CD4-positive, CD25-positive, alpha-beta regulatory T cell (primary cell): ENCODE measurements around the gene SBNO2. TPM values are rescaled to one million over a fixed set of nuclear protein-coding genes. Genes with fewer than 3 reads are reported as not detected.
A peak's percentile ranks its signal among the peaks of the same experiment; 100 is the strongest.

Source experiments
- ATAC-seq, 2 donors: fragments of 150-1000 bp; cut with Tn5 transposase; one replicate each; pipeline ENCODE4 v1.10.0; 2021; ENCODE audit warnings: low read depth in 2 of 2, moderate number of reproducible peaks in 2 of 2, moderate library complexity in 1 of 2
- DNase-seq, 3 donors: peaks; one replicate each; pipeline versions ENCODE4 v3.0.0 to v3.0.0-alpha.2; 2012 to 2022; ENCODE audit warnings: mixed read lengths in 1 of 3
- H3K27ac ChIP-seq: one replicate; pipeline ENCODE4 v1.7.0; 2013; ENCODE audit warnings: mild to moderate bottlenecking, low read length; ENCODE audit not compliant: insufficient read depth, poor library complexity, severe bottlenecking
- H3K27me3 ChIP-seq: one replicate; pipeline ENCODE4 v1.7.0; 2013; ENCODE audit warnings: low read length; ENCODE audit not compliant: control insufficient read depth, insufficient read depth
- H3K36me3 ChIP-seq: one replicate; pipeline ENCODE4 v1.7.0; 2013; ENCODE audit warnings: mild to moderate bottlenecking, low read length, moderate library complexity; ENCODE audit not compliant: control insufficient read depth, insufficient read depth
- H3K4me1 ChIP-seq: 2 replicates; pipeline ENCODE4 v1.7.0; 2013; ENCODE audit warnings: mild to moderate bottlenecking, low read length; ENCODE audit not compliant: insufficient read depth, control insufficient read depth, poor library complexity, severe bottlenecking
- H3K4me3 ChIP-seq: one replicate; pipeline ENCODE4 v1.7.0; 2013; ENCODE audit warnings: low read depth, mild to moderate bottlenecking, low read length, moderate library complexity
- H3K9me3 ChIP-seq, 2 experiments: 1 replicate in 1 of 2; 2 replicates in 1 of 2; pipeline ENCODE4 v1.7.0; 2013; ENCODE audit warnings: low read length in 2 of 2, mild to moderate bottlenecking in 1 of 2, moderate library complexity in 1 of 2; ENCODE audit not compliant: control insufficient read depth in 2 of 2
- H3K27ac Mint-ChIP-seq, 3 donors: one replicate each; pipeline ENCODE4 v1.8.0; 2020 to 2022; ENCODE audit warnings: mild to moderate bottlenecking in 3 of 3, mixed read lengths in 3 of 3, moderate library complexity in 2 of 3
- H3K27me3 Mint-ChIP-seq: one replicate; pipeline ENCODE4 v1.8.0; 2022; ENCODE audit warnings: mild to moderate bottlenecking, mixed read lengths
- H3K36me3 Mint-ChIP-seq: one replicate; pipeline ENCODE4 v1.8.0; 2020; ENCODE audit warnings: mixed read lengths
- H3K4me1 Mint-ChIP-seq, 4 donors: one replicate each; pipeline ENCODE4 v1.8.0; 2020 to 2022; ENCODE audit warnings: mixed read lengths in 4 of 4, mild to moderate bottlenecking in 1 of 4
- H3K4me3 Mint-ChIP-seq, 4 donors: one replicate each; pipeline ENCODE4 v1.8.0; 2020 to 2022; ENCODE audit warnings: mild to moderate bottlenecking in 4 of 4, mixed read lengths in 4 of 4, moderate library complexity in 3 of 4
- H3K9me3 Mint-ChIP-seq, 7 donors: one replicate each; pipeline ENCODE4 v1.8.0; 2020 to 2022; ENCODE audit warnings: mixed read lengths in 7 of 7, mild to moderate bottlenecking in 3 of 7, moderate library complexity in 2 of 7
- polyA plus RNA-seq, 4 donors: library from polyadenylated mRNA; unstranded; fragments of 300-500 nt; fragmentation: Illumina TruSeq; gene quantifications; one replicate each; pipeline ENCODE4 v1.2.3, GENCODE V29; 2021
- total RNA-seq: library from RNA; stranded (reverse); gene quantifications from one replicate; pipeline ENCODE4 v1.2.3, GENCODE V29; 2022

SBNO2 gene
- total and polyA plus RNA-seq, 5 donors from 2014 or later: 2.0 to 139 (median 2.7) TPM

DNA sequence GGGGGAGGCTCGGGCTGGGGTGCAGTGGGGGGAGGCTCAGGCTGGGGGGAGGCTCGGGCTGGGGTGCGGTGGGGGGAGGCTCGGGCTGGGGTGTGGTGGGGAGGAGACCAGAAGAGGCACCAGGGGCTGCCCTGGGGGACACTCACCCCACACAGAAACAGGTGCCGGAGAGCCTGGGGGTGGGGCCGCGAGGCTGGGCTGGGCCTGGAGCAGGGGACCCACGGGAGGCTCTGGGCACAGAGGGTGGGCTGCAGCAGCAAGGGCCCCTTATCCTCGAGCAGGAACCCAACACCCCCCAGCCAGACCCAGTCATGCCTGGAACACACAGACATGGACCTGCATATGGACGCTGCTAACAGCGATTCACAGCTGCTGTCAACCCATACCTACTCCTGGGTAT lies 35.9 kb downstream of the SBNO2 start:
- Histone ChIP-seq H3K9me3 (no peaks in the 10 kb centered on the region), H3K4me3 (no peak overlapping the region), H3K27ac (no peak overlapping the region), H3K27me3 (no peaks in the 10 kb centered on the region), H3K4me1 (peaks cover 21% of the 10 kb centered on the region), H3K36me3 (peaks cover 5% of the 10 kb centered on the region)
- no peaks in the 10 kb centered on the region for H3K27me3 Mint-ChIP-seq
- H3K4me3 Mint-ChIP-seq: no peak overlapping the region
- peaks cover 0 to 4% (median 0%) of the 10 kb centered on the region in 7 donors for H3K9me3 Mint-ChIP-seq
- no peak for ATAC-seq
- H3K4me1 Mint-ChIP-seq: peaks cover 0 to 34% (median 15%) of the 10 kb centered on the region in 4 donors
- peak overlapping the region in 1 of 3 donors; percentile 9 for H3K27ac Mint-ChIP-seq
- DNase-seq: no peak
- peaks cover 14% of the 10 kb centered on the region for H3K36me3 Mint-ChIP-seq

- peaks cover 0 to 34% (median 14%) of the 10 kb centered on the region in 4 donors for H3K4me1 Mint-ChIP-seq
- H3K27me3 Mint-ChIP-seq: no peaks in the 10 kb centered on the region
- Histone ChIP-seq H3K27ac (no peak overlapping the region), H3K36me3 (no peaks in the 10 kb centered on the region), H3K27me3 (no peaks in the 10 kb centered on the region), H3K9me3 (no peaks in the 10 kb centered on the region), H3K4me3 (no peak overlapping the region), H3K4me1 (peaks cover 31% of the 10 kb centered on the region)
- peak overlapping the region; percentile 54 to 93 (median 93) for H3K27ac Mint-ChIP-seq
- DNase-seq: no peak
- peaks cover 0 to 4% (median 0%) of the 10 kb centered on the region in 7 donors for H3K9me3 Mint-ChIP-seq
- peak overlapping the region in 1 of 4 donors; percentile 46 for H3K4me3 Mint-ChIP-seq
- no peak for ATAC-seq
- peaks cover 6% of the 10 kb centered on the region for H3K36me3 Mint-ChIP-seq
Observed at GRCh38 chr19:1136621-1137317, 37.3 kb downstream of the SBNO2 start.

DNA sequence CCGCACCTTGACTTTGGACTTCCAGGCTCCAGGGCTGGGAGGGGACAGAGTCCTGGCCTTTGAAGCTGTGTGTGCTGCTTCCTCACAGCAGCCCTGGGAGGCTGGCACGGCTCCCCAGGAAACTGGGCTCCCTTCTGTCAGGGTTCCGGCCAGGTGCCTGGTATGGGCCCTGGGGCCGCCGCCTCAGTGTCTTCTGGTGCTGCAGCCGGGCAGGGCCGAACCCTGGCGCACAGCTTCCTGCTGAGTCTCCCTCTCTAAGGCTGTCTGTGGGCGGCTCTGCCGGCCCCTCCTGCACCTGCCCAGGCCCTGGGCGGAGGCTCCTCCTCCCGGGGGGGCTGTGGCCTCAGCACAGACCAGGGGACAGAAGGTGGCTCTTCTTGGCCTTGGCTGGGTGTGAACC lies 37.9 kb downstream of the SBNO2 start:
- Mint-ChIP-seq H3K9me3 (peaks cover 0 to 4% (median 0%) of the 10 kb centered on the region in 7 donors), H3K4me3 (no peak overlapping the region), H3K36me3 (peaks cover 5% of the 10 kb centered on the region), H3K27ac (peak overlapping the region in 2 of 3 donors; percentile 93), H3K4me1 (peaks cover 0 to 34% (median 14%) of the 10 kb centered on the region in 4 donors), H3K27me3 (no peaks in the 10 kb centered on the region)
- H3K4me1 ChIP-seq: peaks cover 34% of the 10 kb centered on the region
- no peak overlapping the region for H3K4me3 ChIP-seq
- no peaks in the 10 kb centered on the region for H3K27me3 ChIP-seq
- ATAC-seq (no peak), DNase-seq (peak in 1 of 3 donors; percentile 22)
- no peak overlapping the region for H3K27ac ChIP-seq
- H3K9me3 ChIP-seq: no peaks in the 10 kb centered on the region
- H3K36me3 ChIP-seq: no peaks in the 10 kb centered on the region

GRCh38 chr19:1135454-1135853 lies 38.6 kb downstream of the SBNO2 start:
- Histone ChIP-seq H3K9me3 (no peaks in the 10 kb centered on the region), H3K4me1 (peaks cover 41% of the 10 kb centered on the region), H3K27me3 (no peaks in the 10 kb centered on the region), H3K36me3 (no peaks in the 10 kb centered on the region), H3K27ac (no peak overlapping the region), H3K4me3 (no peak overlapping the region)
- Mint-ChIP-seq H3K4me1 (peaks cover 0 to 39% (median 16%) of the 10 kb centered on the region in 4 donors), H3K4me3 (no peak overlapping the region), H3K9me3 (peaks cover 0 to 4% (median 0%) of the 10 kb centered on the region in 7 donors), H3K36me3 (peaks cover 5% of the 10 kb centered on the region), H3K27me3 (no peaks in the 10 kb centered on the region), H3K27ac (peak overlapping the region in 2 of 3 donors; percentile 69 to 85)
- no peak for DNase-seq
- no peak for ATAC-seq

DNA sequence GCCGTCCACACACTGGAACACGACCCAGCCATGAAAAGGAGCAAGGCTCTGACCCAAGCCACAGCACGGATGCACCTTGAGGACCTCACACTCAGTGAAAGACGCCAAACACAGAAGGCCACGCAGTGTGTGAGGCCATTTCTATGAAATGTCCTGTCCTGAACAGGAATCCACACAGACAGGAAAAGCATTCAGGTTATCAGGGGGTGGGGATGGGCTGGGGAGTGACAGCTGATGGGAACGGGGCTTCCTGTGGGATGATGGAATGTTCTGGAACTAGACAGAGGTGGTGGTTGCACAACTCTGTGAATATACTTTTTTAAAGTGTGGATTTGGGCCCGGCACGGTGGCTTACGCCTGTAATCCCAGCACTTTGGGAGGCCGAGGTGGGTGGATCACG lies 39.6 kb downstream of the SBNO2 start:
- H3K36me3 Mint-ChIP-seq: no peaks in the 10 kb centered on the region
- Histone ChIP-seq H3K27me3 (no peaks in the 10 kb centered on the region), H3K4me3 (no peak overlapping the region), H3K4me1 (peaks cover 51% of the 10 kb centered on the region), H3K9me3 (no peaks in the 10 kb centered on the region), H3K36me3 (no peaks in the 10 kb centered on the region), H3K27ac (no peak overlapping the region)
- H3K27me3 Mint-ChIP-seq: no peaks in the 10 kb centered on the region
- peaks cover 0 to 48% (median 16%) of the 10 kb centered on the region in 4 donors for H3K4me1 Mint-ChIP-seq
- no peaks in the 10 kb centered on the region for H3K9me3 Mint-ChIP-seq
- H3K27ac Mint-ChIP-seq: peak overlapping the region in 1 of 3 donors; percentile 98
- ATAC-seq (no peak), DNase-seq (no peak)
- H3K4me3 Mint-ChIP-seq: no peak overlapping the region

DNA sequence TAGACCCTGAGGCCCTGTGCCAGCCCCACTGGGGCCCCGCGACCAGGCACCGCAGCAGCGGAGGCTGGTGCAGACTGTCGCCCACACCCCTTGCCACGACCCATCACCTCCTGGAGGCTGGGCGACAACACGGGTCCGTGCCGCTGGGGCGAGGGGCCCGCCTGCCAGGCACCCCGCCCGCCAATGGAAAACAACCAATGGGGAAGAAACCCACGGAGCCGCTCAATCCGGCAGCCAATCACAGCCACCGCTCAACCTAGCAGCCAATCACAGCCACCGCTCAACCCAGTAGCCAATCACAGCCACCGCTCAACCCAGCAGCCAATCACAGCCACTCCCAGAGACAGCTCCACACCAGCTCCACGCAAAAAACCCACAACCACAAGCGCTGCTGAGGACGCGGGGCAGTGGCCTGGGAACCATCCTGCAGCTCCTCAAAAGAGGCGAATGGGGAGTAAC lies 40.6 kb downstream of the SBNO2 start:
- H3K36me3 Mint-ChIP-seq: no peaks in the 10 kb centered on the region
- no peaks in the 10 kb centered on the region for H3K9me3 Mint-ChIP-seq
- H3K27me3 Mint-ChIP-seq: no peaks in the 10 kb centered on the region
- H3K9me3 ChIP-seq: no peaks in the 10 kb centered on the region
- H3K4me3 ChIP-seq: no peak overlapping the region
- H3K27ac Mint-ChIP-seq: peak overlapping the region; percentile 71 to 98 (median 93)
- DNase-seq (peak; percentile 49 to 81 (median 80)), ATAC-seq (peak; percentile 26 to 29)
- no peaks in the 10 kb centered on the region for H3K27me3 ChIP-seq
- H3K4me1 ChIP-seq: peaks cover 55% of the 10 kb centered on the region
- H3K4me3 Mint-ChIP-seq: peak overlapping the region; percentile 73 to 87 (median 80)
- peaks cover 0 to 51% (median 13%) of the 10 kb centered on the region in 4 donors for H3K4me1 Mint-ChIP-seq
- no peaks in the 10 kb centered on the region for H3K36me3 ChIP-seq
- H3K27ac ChIP-seq: peak overlapping the region; percentile 92

DNA sequence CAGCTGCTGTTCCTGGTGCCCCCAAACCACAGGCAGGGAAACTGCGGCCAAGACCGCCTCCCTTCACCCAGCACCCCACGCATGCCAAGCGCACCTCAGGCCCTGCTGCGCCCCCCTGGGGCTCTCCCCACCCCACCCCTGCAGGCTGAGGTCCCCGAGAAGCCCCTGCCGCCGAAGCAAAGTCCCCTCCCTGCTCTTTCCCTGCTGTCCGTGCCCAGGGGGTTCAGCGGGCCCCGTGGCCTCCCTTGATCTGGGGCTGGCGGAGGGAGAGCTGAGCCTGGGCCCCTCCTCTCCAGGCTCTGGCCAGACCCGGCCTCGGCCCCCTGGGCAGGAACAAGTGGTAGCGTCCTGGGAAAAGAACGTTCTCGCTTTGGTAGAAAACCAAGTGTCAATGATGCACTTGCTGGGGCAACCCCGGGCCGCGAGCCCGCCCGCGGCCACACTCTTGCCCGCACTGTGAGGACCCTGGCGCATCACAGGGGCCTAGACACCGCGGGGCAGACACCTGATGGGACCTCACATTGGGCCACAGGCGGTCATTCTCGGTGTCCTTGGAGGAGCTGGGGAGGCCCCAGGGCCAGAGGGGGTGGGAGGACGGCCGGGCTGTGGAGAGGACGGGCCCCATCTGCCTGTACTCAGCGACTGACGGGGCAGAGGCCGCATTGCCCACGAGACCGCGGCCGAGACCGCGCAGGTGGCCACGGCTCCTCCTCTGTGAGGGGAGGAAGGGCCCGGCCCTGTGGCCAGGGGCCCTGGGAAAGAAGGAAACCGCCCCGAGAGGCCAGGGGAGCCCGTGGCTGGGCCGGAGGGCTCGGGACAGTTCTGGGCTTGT lies 41.3 kb downstream of the SBNO2 start:
- Histone ChIP-seq H3K4me3 (no peak overlapping the region), H3K27me3 (no peaks in the 10 kb centered on the region), H3K36me3 (no peaks in the 10 kb centered on the region), H3K4me1 (peaks cover 55% of the 10 kb centered on the region), H3K27ac (peak overlapping the region; percentile 92), H3K9me3 (no peaks in the 10 kb centered on the region)
- ATAC-seq (no peak), DNase-seq (peak in 1 of 3 donors; percentile 24)
- Mint-ChIP-seq H3K27me3 (no peaks in the 10 kb centered on the region), H3K9me3 (no peaks in the 10 kb centered on the region), H3K36me3 (no peaks in the 10 kb centered on the region), H3K27ac (peak overlapping the region; percentile 56 to 89 (median 87)), H3K4me1 (peaks cover 0 to 48% (median 15%) of the 10 kb centered on the region in 4 donors), H3K4me3 (peak overlapping the region; percentile 87 to 99 (median 92))
